Spleen (tissue), 7 donors: Measurements from ENCODE around the gene FAM117A.

Experiments
- POLR2AphosphoS5 ChIP-seq, 3 donors: sonication (generic); formaldehyde crosslinking; IDR thresholded peaks; one replicate each; pipeline ENCODE4 v1.5.1; 2017; ENCODE audit warnings: antibody characterized with exemption in 3 of 3
- TF ChIP-seq, protein P1 (sequence below), 11 experiments: fragments of 200-600 bp in 7 of 11; fragments of 450-650 bp in 4 of 11; sonication (generic) in 4 of 11; IDR thresholded peaks in 8 of 11; conservative IDR thresholded peaks in 3 of 11; 1 replicate in 7 of 11; 2 replicates in 4 of 11; pipeline versions ENCODE4 v1.4.0 to v1.8.0; 2016 to 2021; ENCODE audit warnings: antibody characterized with exemption in 11 of 11, inconsistent platforms in 4 of 11, mild to moderate bottlenecking in 1 of 11
- donor health status: DM: no; HTN: no; CAD: no; lungs with moderate emphysema.
- donor health status: DM: no; HTN: no; CAD: no.
- donor health status: DM: no; HTN: no; CAD: no.

DNA sequence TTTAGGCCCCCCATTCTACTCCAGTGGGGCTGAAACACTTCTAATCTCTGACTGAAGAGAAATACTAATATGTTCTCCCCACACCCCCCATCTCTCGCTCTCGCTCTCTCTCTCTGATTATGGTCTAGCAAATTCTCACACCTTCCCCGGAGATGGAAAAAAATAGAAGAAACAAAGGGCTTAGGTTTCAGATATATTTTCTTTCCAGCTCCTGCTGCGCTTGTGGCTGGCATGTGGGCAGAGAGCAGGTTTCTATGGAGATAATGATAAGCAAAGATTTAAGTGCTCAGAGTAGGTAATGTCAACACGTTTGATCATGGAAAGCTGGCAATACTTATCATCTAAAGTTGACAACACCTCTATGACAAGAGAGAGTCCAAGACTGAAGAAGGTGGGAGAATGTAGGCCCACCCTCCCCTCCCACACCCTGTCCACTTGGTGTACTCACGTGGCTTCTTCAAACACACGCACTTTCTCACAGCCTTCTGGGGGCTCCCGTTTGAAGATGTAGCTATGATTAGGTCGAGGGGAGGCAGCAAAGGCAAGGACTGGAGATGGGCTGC lies 48.1 kb downstream of the FAM117A start:
- TF ChIP-seq, protein P1, sequence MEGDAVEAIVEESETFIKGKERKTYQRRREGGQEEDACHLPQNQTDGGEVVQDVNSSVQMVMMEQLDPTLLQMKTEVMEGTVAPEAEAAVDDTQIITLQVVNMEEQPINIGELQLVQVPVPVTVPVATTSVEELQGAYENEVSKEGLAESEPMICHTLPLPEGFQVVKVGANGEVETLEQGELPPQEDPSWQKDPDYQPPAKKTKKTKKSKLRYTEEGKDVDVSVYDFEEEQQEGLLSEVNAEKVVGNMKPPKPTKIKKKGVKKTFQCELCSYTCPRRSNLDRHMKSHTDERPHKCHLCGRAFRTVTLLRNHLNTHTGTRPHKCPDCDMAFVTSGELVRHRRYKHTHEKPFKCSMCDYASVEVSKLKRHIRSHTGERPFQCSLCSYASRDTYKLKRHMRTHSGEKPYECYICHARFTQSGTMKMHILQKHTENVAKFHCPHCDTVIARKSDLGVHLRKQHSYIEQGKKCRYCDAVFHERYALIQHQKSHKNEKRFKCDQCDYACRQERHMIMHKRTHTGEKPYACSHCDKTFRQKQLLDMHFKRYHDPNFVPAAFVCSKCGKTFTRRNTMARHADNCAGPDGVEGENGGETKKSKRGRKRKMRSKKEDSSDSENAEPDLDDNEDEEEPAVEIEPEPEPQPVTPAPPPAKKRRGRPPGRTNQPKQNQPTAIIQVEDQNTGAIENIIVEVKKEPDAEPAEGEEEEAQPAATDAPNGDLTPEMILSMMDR (IDR thresholded peaks at IDR 0.05 in 8 of 11, conservative IDR thresholded peaks at IDR 0.05 in 3 of 11), result no peak
- no peak for TF ChIP-seq POLR2AphosphoS5 (IDR thresholded peaks at IDR 0.05)
